Natural killer cell (primary cell): ENCODE measurements around the gene G2E3. TPM values are rescaled to one million over a fixed set of nuclear protein-coding genes. Genes with fewer than 3 reads are reported as not detected.

ENCODE experiments used
- ATAC-seq, 3 donors: fragments of 150-1000 bp in 2 of 3; fragments of 200-7000 bp in 1 of 3; cut with Tn5 transposase; 1 replicate in 1 of 3; 2 replicates in 2 of 3; pipeline ENCODE4 v1.10.0; 2021; ENCODE audit warnings: mild to moderate bottlenecking in 2 of 3, moderate library complexity in 2 of 3
- DNase-seq, 2 donors: peaks; one replicate each; pipeline versions ENCODE4 v3.0.0 to v3.0.0-alpha.2; 2013 to 2021; ENCODE audit warnings: mixed read lengths in 1 of 2
- H3K27ac ChIP-seq: one replicate; pipeline ENCODE4 v1.5.1; 2013; ENCODE audit warnings: mild to moderate bottlenecking, low read length
- H3K27me3 ChIP-seq: one replicate; pipeline ENCODE4 v1.6.1; 2013; ENCODE audit warnings: low read length; ENCODE audit not compliant: control insufficient read depth, insufficient read depth
- H3K36me3 ChIP-seq: one replicate; pipeline ENCODE4 v1.6.1; 2013; ENCODE audit warnings: low read length; ENCODE audit not compliant: control insufficient read depth, insufficient read depth
- H3K4me1 ChIP-seq: one replicate; pipeline ENCODE4 v1.6.1; 2013; ENCODE audit warnings: low read length; ENCODE audit not compliant: control insufficient read depth, insufficient read depth
- H3K4me3 ChIP-seq: one replicate; pipeline ENCODE4 v1.5.1; 2013; ENCODE audit warnings: low read length
- H3K9me3 ChIP-seq: one replicate; pipeline ENCODE4 v1.6.1; 2013; ENCODE audit warnings: low read length; ENCODE audit not compliant: control insufficient read depth, insufficient read depth
- H3K27ac Mint-ChIP-seq, 2 donors: one replicate each; pipeline ENCODE4 v1.8.0; 2022; ENCODE audit warnings: mild to moderate bottlenecking in 2 of 2, mixed read lengths in 2 of 2, moderate library complexity in 1 of 2
- H3K27me3 Mint-ChIP-seq, 2 donors: one replicate each; pipeline ENCODE4 v1.8.0; 2022; ENCODE audit warnings: low read depth in 2 of 2, mixed read lengths in 2 of 2
- H3K36me3 Mint-ChIP-seq: one replicate; pipeline ENCODE4 v1.8.0; 2022; ENCODE audit warnings: mixed read lengths
- H3K4me1 Mint-ChIP-seq, 2 donors: one replicate each; pipeline ENCODE4 v1.8.0; 2022; ENCODE audit warnings: mixed read lengths in 2 of 2
- H3K4me3 Mint-ChIP-seq: one replicate; pipeline ENCODE4 v1.8.0; 2022; ENCODE audit warnings: mild to moderate bottlenecking, moderate library complexity, mixed read lengths
- H3K9me3 Mint-ChIP-seq, 2 donors: one replicate each; pipeline ENCODE4 v1.8.0; 2022; ENCODE audit warnings: mixed read lengths in 2 of 2
- CTCF ChIP-seq: fragments of 200-600 bp; IDR thresholded peaks from one replicate; pipeline ENCODE4 v1.8.0; 2022; ENCODE audit warnings: antibody characterized with exemption
- WGBS: methylation state at CpG from one replicate; pipeline ENCODE4 v1.1.7; 2013; ENCODE audit warnings: missing lambda C conversion rate; ENCODE audit not compliant: insufficient coverage; 5-methylcytosine and 5-hydroxymethylcytosine counted together
- intact Hi-C: fragments of 100-400 bp; cut with micrococcal nuclease; formaldehyde crosslinking; loops from one replicate; pipeline ENCODE4 v1.14.2; 2022
- total RNA-seq, 4 donors: library from RNA; stranded (reverse); fragments of 120-200 nt in 1 of 4; gene quantifications; one replicate each; pipeline versions ENCODE4 v1.2.3 to v1.2.4, GENCODE V29; 2013 to 2022

The G2E3 gene
- total RNA-seq, 3 donors from 2014 or later (not counting 1 experiment from before 2014, with no cell fraction given), result 28.7 to 47.1 (median 33.4) TPM

GRCh38 chr14:30585204-30585603 lies 26.2 kb downstream of the G2E3 start:
- DNase-seq (no peak), ATAC-seq (no peak)
- H3K4me3 Mint-ChIP-seq, result no peak overlapping the region
- peak overlapping the region in 1 of 2 donors; percentile 29 for H3K27ac Mint-ChIP-seq
- H3K36me3 ChIP-seq, result peaks cover 24% of the 10 kb centered on the region
- peaks cover 11% of the 10 kb centered on the region for H3K36me3 Mint-ChIP-seq
- no peak overlapping the region for H3K4me3 ChIP-seq
- peaks cover 43 to 48% of the 10 kb centered on the region in 2 donors for H3K4me1 Mint-ChIP-seq
- H3K4me1 ChIP-seq, result no peaks in the 10 kb centered on the region
- intact Hi-C loops, result no loop called here
- no peaks in the 10 kb centered on the region for H3K9me3 ChIP-seq
- no peak overlapping the region for H3K27ac ChIP-seq
- H3K27me3 ChIP-seq, result no peaks in the 10 kb centered on the region
- no peak for TF ChIP-seq CTCF
- H3K27me3 Mint-ChIP-seq, result no peaks in the 10 kb centered on the region
- no peaks in the 10 kb centered on the region for H3K9me3 Mint-ChIP-seq

GRCh38 chr14:30587141-30587540 lies 28.2 kb downstream of the G2E3 start:
- WGBS, result 89% methylated on average over 2 of the region's 3 CpGs
- Histone ChIP-seq H3K27me3 (no peaks in the 10 kb centered on the region), H3K4me3 (no peak overlapping the region), H3K4me1 (no peaks in the 10 kb centered on the region), H3K27ac (no peak overlapping the region), H3K36me3 (peaks cover 33% of the 10 kb centered on the region), H3K9me3 (no peaks in the 10 kb centered on the region)
- Mint-ChIP-seq H3K4me3 (no peak overlapping the region), H3K36me3 (peaks cover 18% of the 10 kb centered on the region), H3K27ac (no peak overlapping the region), H3K27me3 (no peaks in the 10 kb centered on the region), H3K4me1 (peaks cover 37 to 47% of the 10 kb centered on the region in 2 donors), H3K9me3 (no peaks in the 10 kb centered on the region)
- ATAC-seq (no peak), DNase-seq (no peak)
- intact Hi-C loops, result no loop called here
- no peak for TF ChIP-seq CTCF

- DNase-seq, result no peak
- intact Hi-C loops, result no loop called here
- H3K27me3 ChIP-seq, result no peaks in the 10 kb centered on the region
- Mint-ChIP-seq H3K36me3 (peaks cover 18% of the 10 kb centered on the region), H3K27ac (no peak overlapping the region), H3K4me3 (no peak overlapping the region), H3K27me3 (no peaks in the 10 kb centered on the region), H3K9me3 (no peaks in the 10 kb centered on the region), H3K4me1 (peaks cover 23 to 32% of the 10 kb centered on the region in 2 donors)
- no peaks in the 10 kb centered on the region for H3K4me1 ChIP-seq
- no peak for TF ChIP-seq CTCF
- no peaks in the 10 kb centered on the region for H3K9me3 ChIP-seq
- no peak for ATAC-seq
- peaks cover 34% of the 10 kb centered on the region for H3K36me3 ChIP-seq
- no peak overlapping the region for H3K27ac ChIP-seq
- H3K4me3 ChIP-seq, result no peak overlapping the region
These were observed 29.9 kb downstream of the G2E3 start for GRCh38 chr14:30588873-30589272.

GRCh38 chr14:30596935-30597334 lies 38.0 kb downstream of the G2E3 start:
- Histone ChIP-seq H3K4me3 (no peak overlapping the region), H3K27me3 (no peaks in the 10 kb centered on the region), H3K9me3 (no peaks in the 10 kb centered on the region), H3K4me1 (no peaks in the 10 kb centered on the region), H3K27ac (no peak overlapping the region), H3K36me3 (peaks cover 42% of the 10 kb centered on the region)
- Mint-ChIP-seq H3K27ac (no peak overlapping the region), H3K4me3 (no peak overlapping the region), H3K9me3 (no peaks in the 10 kb centered on the region), H3K36me3 (no peaks in the 10 kb centered on the region), H3K4me1 (no peaks in the 10 kb centered on the region), H3K27me3 (no peaks in the 10 kb centered on the region)
- intact Hi-C loops, result no loop called here
- DNase-seq (no peak), ATAC-seq (no peak)
- TF ChIP-seq CTCF, result no peak
- no CpG with 5 or more reads among the region's 1 CpG for WGBS
